HCT116 (cell line): ENCODE measurements around the gene BCAS4. TPM values are rescaled to one million over a fixed set of nuclear protein-coding genes. Genes with fewer than 3 reads are reported as not detected.
"Not testable (repeated sequence)": the region's sequence is repeated elsewhere in the genome, so short reads cannot be mapped to it uniquely, and the experiment has no call there.

Source experiments
- ATAC-seq: fragments of 200-7000 bp; cut with Tn5 transposase; 2 replicates; pipeline ENCODE4 v1.9.1; 2020; ENCODE audit warnings: mild to moderate bottlenecking, moderate library complexity
- BruUV-seq: library from RNA; stranded (reverse); fragments of 400-500 nt; replicated peaks from 2 replicates; lab custom pipeline; 2021; lab: Mats Ljungman, UMichigan
- CTCF ChIA-PET: fragments of 300-600 bp; sonication (Branson Sonifier 250); formaldehyde crosslinking; loops from one replicate; lab custom pipeline; 2021; ENCODE audit warnings: antibody characterized with exemption; lab: Charles Lee
- POLR2A ChIA-PET: fragments of 300-600, 350-600 bp; sonication (Branson Sonifier 250); formaldehyde crosslinking; loops from one replicate; lab custom pipeline; 2021; ENCODE audit warnings: antibody characterized with exemption; lab: Charles Lee
- RAD21 ChIA-PET, 2 experiments: fragments of 300-600 bp; sonication (Branson Sonifier 250); formaldehyde crosslinking; loops; one replicate each; lab custom pipeline; 2023; ENCODE audit warnings: low total read pairs in 2 of 2; ENCODE audit not compliant: uncharacterized antibody in 2 of 2, unreplicated experiment in 2 of 2, low non-redundant PET in 1 of 2; lab: Charles Lee
- DNase-seq: peaks from one replicate; pipeline ENCODE4 v3.0.0-alpha.2; 2010; ENCODE audit warnings: low read depth, low spot score
- H2AFZ ChIP-seq: fragments of 200-600 bp; shearing (Covaris generic), sonication (generic); 2 replicates; pipeline ENCODE4 v1.6.1; 2017; ENCODE audit warnings: low read depth, mixed run types, mixed read lengths, antibody characterized with exemption, low read length; ENCODE audit not compliant: poor library complexity, severe bottlenecking
- H3K27ac ChIP-seq: 2 replicates; pipeline ENCODE4 v1.5.1; 2012; ENCODE audit warnings: low read depth, low read length
- H3K27me3 ChIP-seq: fragments of 200-600 bp; sonication (generic); 2 replicates; pipeline ENCODE4 v1.6.1; 2016; ENCODE audit warnings: mixed run types, low read length, mixed read lengths; ENCODE audit not compliant: insufficient read depth
- H3K36me3 ChIP-seq, 2 experiments: fragments of 200-500 bp in 1 of 2; fragments of 200-600 bp in 1 of 2; sonication (Bioruptor generic) in 1 of 2; sonication (generic) in 1 of 2; 2 replicates each; pipeline versions ENCODE4 v1.5.1 to v1.6.1; 2014 to 2016; ENCODE audit warnings: low read length in 2 of 2, inconsistent platforms in 1 of 2, mixed read lengths in 1 of 2, mixed run types in 1 of 2; ENCODE audit not compliant: insufficient read depth in 2 of 2, control insufficient read depth in 1 of 2
- H3K4me1 ChIP-seq, 2 experiments: fragments of 200-600 bp in 1 of 2; sonication (generic) in 1 of 2; 2 replicates each; pipeline versions ENCODE4 v1.5.1 to v1.6.1; 2012 to 2017; ENCODE audit warnings: low read length in 2 of 2, inconsistent platforms in 1 of 2, mild to moderate bottlenecking in 1 of 2, mixed read lengths in 1 of 2, mixed run types in 1 of 2, moderate library complexity in 1 of 2; ENCODE audit not compliant: insufficient read depth in 2 of 2, control insufficient read depth in 1 of 2
- H3K4me2 ChIP-seq: fragments of 200-600 bp; sonication (generic); 2 replicates; pipeline ENCODE4 v1.6.1; 2017; ENCODE audit warnings: mixed run types, low read length, mixed read lengths
- H3K4me3 ChIP-seq, 2 experiments: fragments of 200-600 bp in 1 of 2; sonication (generic) in 1 of 2; replicated peaks in 1 of 2; 2 replicates each; pipeline ENCODE4 v1.5.1; 2011 to 2016; ENCODE audit warnings: low read length in 2 of 2, control low read depth in 1 of 2, low read depth in 1 of 2, mild to moderate bottlenecking in 1 of 2, mixed read lengths in 1 of 2, mixed run types in 1 of 2
- H3K79me2 ChIP-seq: fragments of 200-600 bp; sonication (generic); 2 replicates; pipeline ENCODE4 v1.6.1; 2017; ENCODE audit warnings: mild to moderate bottlenecking, mixed run types, low read length, moderate library complexity, mixed read lengths; ENCODE audit not compliant: insufficient read depth
- H3K9ac ChIP-seq: fragments of 200-600 bp; sonication (generic); 2 replicates; pipeline ENCODE4 v1.6.1; 2016; ENCODE audit warnings: low read length, mixed read lengths
- H3K9me2 ChIP-seq: fragments of 200-600 bp; sonication (generic), shearing (Covaris generic); 2 replicates; pipeline ENCODE4 v1.6.1; 2017; ENCODE audit warnings: mixed run types, mild to moderate bottlenecking, moderate library complexity; ENCODE audit not compliant: insufficient read depth
- H3K9me3 ChIP-seq, 2 experiments: fragments of 200-500 bp in 1 of 2; fragments of 200-600 bp in 1 of 2; sonication (Bioruptor generic) in 1 of 2; sonication (generic) in 1 of 2; 2 replicates each; pipeline ENCODE4 v1.6.1; 2014 to 2017; ENCODE audit warnings: low read length in 2 of 2, mixed read lengths in 2 of 2, inconsistent platforms in 1 of 2, low read depth in 1 of 2, mild to moderate bottlenecking in 1 of 2, mixed run types in 1 of 2, moderate library complexity in 1 of 2; ENCODE audit not compliant: control insufficient read depth in 1 of 2, insufficient read depth in 1 of 2
- H4K20me1 ChIP-seq: fragments of 200-600 bp; sonication (generic), shearing (Covaris generic); 2 replicates; pipeline ENCODE4 v1.6.1; 2017; ENCODE audit warnings: mixed run types, mild to moderate bottlenecking, moderate library complexity; ENCODE audit not compliant: insufficient read depth
- CEBPB ChIP-seq: IDR thresholded peaks from 2 replicates; pipeline ENCODE4 v1.6.1; 2012; ENCODE audit warnings: low read depth
- ELF1 ChIP-seq: IDR thresholded peaks from 2 replicates; pipeline ENCODE4 v1.6.1; 2012; ENCODE audit warnings: low read depth, borderline replicate concordance
- POLR2AphosphoS5 ChIP-seq: IDR thresholded peaks from 2 replicates; pipeline ENCODE4 v1.6.1; 2011; ENCODE audit warnings: mild to moderate bottlenecking, low read depth, low read length, moderate library complexity
- SRF ChIP-seq: IDR thresholded peaks from 2 replicates; pipeline ENCODE4 v1.6.1; 2012; ENCODE audit warnings: low read depth
- ZFX ChIP-seq: fragments of 450-650 bp; IDR thresholded peaks from 2 replicates; pipeline ENCODE4 v1.6.1; 2017
- intact Hi-C: fragments of 100-400 bp; cut with micrococcal nuclease; formaldehyde crosslinking; loops from 2 replicates; pipeline ENCODE4 v1.10.0; 2022
- total RNA-seq: library from RNA; stranded (reverse); gene quantifications from one replicate; pipeline ENCODE4 v1.2.1, GENCODE V29; 2021; ENCODE audit not compliant: unreplicated experiment
- TF ChIP-seq, protein P1 (sequence below): IDR thresholded peaks from 2 replicates; pipeline ENCODE4 v1.6.1; 2011; ENCODE audit warnings: mild to moderate bottlenecking, low read length, moderate library complexity; ENCODE audit not compliant: insufficient replicate concordance; ENCODE audit errors: extremely low read depth

The BCAS4 gene
- total RNA-seq, 1 experiment from 2014 or later = 18.9 TPM

DNA sequence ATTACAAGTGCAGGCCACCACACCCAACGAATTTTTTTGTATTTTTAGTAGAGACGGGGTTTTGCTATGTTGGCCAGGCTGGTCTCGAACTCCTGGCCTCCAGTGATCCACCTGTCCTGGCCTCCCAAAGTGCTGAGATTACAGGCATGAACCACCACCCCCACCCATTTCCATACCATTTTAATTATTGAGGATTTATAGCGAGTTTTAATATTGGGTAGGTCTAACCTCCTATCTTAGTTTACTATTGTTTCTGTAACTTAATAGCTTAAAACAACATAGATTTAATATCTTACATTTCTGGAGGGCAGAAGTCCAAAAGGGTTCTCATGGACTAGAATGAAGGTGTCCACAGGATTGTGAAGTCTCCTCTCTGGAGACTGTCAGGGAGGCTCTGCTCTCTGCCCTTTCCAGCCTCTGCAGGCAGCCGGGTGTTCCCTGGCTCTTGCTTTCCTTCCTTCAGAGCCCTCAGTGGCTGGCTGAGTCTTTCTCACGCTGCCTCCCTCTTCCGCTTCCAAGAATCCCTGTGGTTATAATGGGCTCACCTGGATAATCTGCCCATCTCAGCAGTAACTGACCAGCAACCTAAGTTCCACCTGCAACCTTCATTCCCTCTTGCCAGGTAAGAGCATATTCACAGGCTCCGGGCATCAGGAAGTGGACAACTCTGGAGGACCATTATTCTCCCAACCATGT lies 18.6 kb upstream of the BCAS4 start:
- ChIA-PET POLR2A (no interaction called here), CTCF (interaction anchor here (0.7 to 1.7 kb wide), 4 partner anchors 12 to 28 kb away, joined by 3 to 5 read pairs (median 4); no protein-coding TSS in a partner anchor), RAD21 (no interaction called here)
- Histone ChIP-seq H3K27ac (no peak overlapping the region), H4K20me1 (no peaks in the 10 kb centered on the region), H3K4me1 (peaks cover 0 to 15% of the 10 kb centered on the region in 2 experiments; a peak in 1 of 4 replicates), H3K4me2 (no peak overlapping the region), H3K9me3 (no peaks in the 10 kb centered on the region), H3K9me2 (no peaks in the 10 kb centered on the region), H3K9ac (no peak overlapping the region), H3K79me2 (no peaks in the 10 kb centered on the region), H2AFZ (no peak overlapping the region), H3K27me3 (no peaks in the 10 kb centered on the region), H3K36me3 (no peaks in the 10 kb centered on the region), H3K4me3 (no peak overlapping the region)
- DNase-seq (no peak), ATAC-seq (0 out of 2 replicates have a peak, but pooled peaks have one; percentile 17)
- no peak for TF ChIP-seq SRF
- no TSS peak for BruUV-seq
- intact Hi-C loops = no loop called here

DNA sequence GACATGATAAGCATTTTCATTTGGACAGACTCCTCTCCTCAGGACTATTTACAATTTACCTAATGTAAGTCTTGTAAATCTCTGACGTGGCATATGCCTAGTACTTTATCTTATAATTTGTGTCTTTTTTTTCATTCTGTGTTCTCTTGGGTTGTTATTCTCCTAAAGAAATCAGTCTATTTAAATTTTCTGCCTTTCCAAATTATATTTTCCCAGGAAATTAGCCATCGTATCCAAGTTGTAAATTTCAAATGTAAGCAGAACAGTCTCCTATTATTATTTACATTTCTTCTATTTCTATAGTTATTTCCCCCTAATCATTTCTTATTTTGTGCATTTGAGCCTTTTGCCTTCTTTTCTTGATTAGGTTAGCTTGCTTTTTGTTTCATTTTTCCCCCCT lies 17.5 kb upstream of the BCAS4 start:
- no peak for TF ChIP-seq CEBPB
- TF ChIP-seq ELF1 = no peak
- no peak for TF ChIP-seq POLR2AphosphoS5
- TF ChIP-seq, protein P1, sequence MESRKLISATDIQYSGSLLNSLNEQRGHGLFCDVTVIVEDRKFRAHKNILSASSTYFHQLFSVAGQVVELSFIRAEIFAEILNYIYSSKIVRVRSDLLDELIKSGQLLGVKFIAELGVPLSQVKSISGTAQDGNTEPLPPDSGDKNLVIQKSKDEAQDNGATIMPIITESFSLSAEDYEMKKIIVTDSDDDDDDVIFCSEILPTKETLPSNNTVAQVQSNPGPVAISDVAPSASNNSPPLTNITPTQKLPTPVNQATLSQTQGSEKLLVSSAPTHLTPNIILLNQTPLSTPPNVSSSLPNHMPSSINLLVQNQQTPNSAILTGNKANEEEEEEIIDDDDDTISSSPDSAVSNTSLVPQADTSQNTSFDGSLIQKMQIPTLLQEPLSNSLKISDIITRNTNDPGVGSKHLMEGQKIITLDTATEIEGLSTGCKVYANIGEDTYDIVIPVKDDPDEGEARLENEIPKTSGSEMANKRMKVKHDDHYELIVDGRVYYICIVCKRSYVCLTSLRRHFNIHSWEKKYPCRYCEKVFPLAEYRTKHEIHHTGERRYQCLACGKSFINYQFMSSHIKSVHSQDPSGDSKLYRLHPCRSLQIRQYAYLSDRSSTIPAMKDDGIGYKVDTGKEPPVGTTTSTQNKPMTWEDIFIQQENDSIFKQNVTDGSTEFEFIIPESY = no peak
- no peak for TF ChIP-seq ZFX
- ATAC-seq (no peak), DNase-seq (no peak)
- Histone ChIP-seq H3K9ac (no peak overlapping the region), H3K4me2 (no peak overlapping the region), H3K4me3 (no peak overlapping the region), H3K79me2 (no peaks in the 10 kb centered on the region), H4K20me1 (no peaks in the 10 kb centered on the region), H3K4me1 (peaks cover 0 to 9% of the 10 kb centered on the region in 2 experiments; a peak in 1 of 4 replicates), H3K27ac (no peak overlapping the region), H3K36me3 (no peaks in the 10 kb centered on the region), H3K9me2 (no peaks in the 10 kb centered on the region), H3K9me3 (no peaks in the 10 kb centered on the region), H2AFZ (no peak overlapping the region), H3K27me3 (no peaks in the 10 kb centered on the region)
- ChIA-PET RAD21 (no interaction called here), CTCF (interaction anchor here (0.9 to 1.0 kb wide), 2 partner anchors 11 to 13 kb away, joined by 3 to 5 read pairs; no protein-coding TSS in a partner anchor), POLR2A (interaction anchor here (1.1 kb wide), 1 partner anchor 11 kb away, joined by 3 read pairs; no protein-coding TSS in a partner anchor)
- intact Hi-C loops = no loop called here
- no TSS peak for BruUV-seq

DNA sequence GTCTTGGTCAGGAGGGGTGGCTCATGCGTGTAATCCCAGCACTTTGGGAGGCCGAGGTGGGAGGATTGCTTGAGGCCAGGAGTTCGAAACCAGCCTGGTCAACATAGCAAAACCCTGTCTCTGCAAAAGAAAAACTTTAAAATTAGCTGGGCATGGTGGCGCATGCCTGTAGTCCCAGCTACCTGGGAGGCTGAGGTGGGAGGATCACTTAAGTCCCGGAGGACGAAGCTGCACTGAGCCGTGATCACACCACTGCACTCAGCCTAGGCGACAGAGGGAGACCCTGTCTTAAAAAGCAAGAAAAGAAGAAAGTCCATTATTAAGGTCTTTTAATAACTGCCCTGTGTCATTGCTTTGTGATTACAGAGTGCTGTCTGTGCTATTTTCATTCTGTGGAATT lies 15.9 kb upstream of the BCAS4 start:
- H3K27ac ChIP-seq, H3K9me3 ChIP-seq, H3K4me1 ChIP-seq, H3K27me3 ChIP-seq, RAD21 ChIA-PET, DNase-seq, H3K4me3 ChIP-seq, ATAC-seq, H3K9ac ChIP-seq, H3K36me3 ChIP-seq, H3K9me2 ChIP-seq, intact Hi-C loops, H3K4me2 ChIP-seq, H4K20me1 ChIP-seq, BruUV-seq, H2AFZ ChIP-seq, H3K79me2 ChIP-seq: not testable (repeated sequence)
- ChIA-PET CTCF (interaction anchor here (1.0 kb wide), 1 partner anchor 12 kb away, joined by 4 read pairs; no protein-coding TSS in a partner anchor), POLR2A (interaction anchor here (2.1 kb wide), 1 partner anchor 12 kb away, joined by 8 read pairs; no protein-coding TSS in a partner anchor)
